HepG2 (cell line): ENCODE measurements around the gene CTXN1. TPM values are rescaled to one million over a fixed set of nuclear protein-coding genes. Genes with fewer than 3 reads are reported as not detected.

Source experiments
- ATAC-seq: fragments of 200-7000 bp; cut with Tn5 transposase; 3 replicates; pipeline ENCODE4 v1.9.1; 2020; ENCODE audit warnings: mild to moderate bottlenecking, moderate library complexity
- BruUV-seq: library from RNA; stranded (reverse); fragments of 400-500 nt; replicated peaks from 2 replicates; lab custom pipeline; 2021; lab: Mats Ljungman, UMichigan
- CTCF ChIA-PET: fragments of 300-600 bp; formaldehyde crosslinking; extraction: SDS; loops from one replicate; lab custom pipeline; 2021; ENCODE audit warnings: low total read pairs, inconsistent platforms, low intra/inter-chr PET ratio; lab: Yijun Ruan, JAX
- POLR2A ChIA-PET: fragments of 350-600 bp; sonication (Branson Sonifier 250); formaldehyde crosslinking; loops from one replicate; lab custom pipeline; 2020; ENCODE audit warnings: antibody characterized with exemption, inconsistent platforms; lab: Yijun Ruan, JAX
- DNase-seq: peaks from one replicate; pipeline ENCODE4 v3.0.0-alpha.2; 2015; ENCODE audit warnings: low spot score
- FAIRE-seq: peaks from 3 replicates; lab custom pipeline; 2011; peaks lifted over from hg19 to GRCh38; lab: Jason Lieb, UNC
- H2AFZ ChIP-seq: one replicate; pipeline ENCODE4 v1.6.1; 2011; ENCODE audit warnings: low read length, inconsistent platforms
- H3K27ac ChIP-seq: fragments of 300-600 bp; 3 replicates; pipeline ENCODE4 v1.8.0; 2011; ENCODE audit warnings: mixed run types, mild to moderate bottlenecking, mixed read lengths, low read length, inconsistent platforms; ENCODE audit not compliant: insufficient read depth; ENCODE audit errors: extremely low read length
- H3K27me3 ChIP-seq, 2 experiments: fragments of 200-600 bp in 1 of 2; 2 replicates in 1 of 2; 3 replicates in 1 of 2; pipeline versions ENCODE4 v1.6.0 to v1.8.0; 2011; ENCODE audit warnings: low read length in 2 of 2, mild to moderate bottlenecking in 2 of 2, moderate library complexity in 2 of 2, inconsistent platforms in 1 of 2; ENCODE audit not compliant: insufficient read depth in 2 of 2, control insufficient read depth in 1 of 2
- H3K36me3 ChIP-seq, 2 experiments: fragments of 200-600 bp in 1 of 2; replicated peaks in 1 of 2; 2 replicates in 1 of 2; 3 replicates in 1 of 2; pipeline versions ENCODE4 v1.5.1 to v1.8.0; 2011; ENCODE audit warnings: low read length in 2 of 2, inconsistent platforms in 1 of 2; ENCODE audit not compliant: insufficient read depth in 2 of 2, control insufficient read depth in 1 of 2
- H3K4me1 ChIP-seq: 2 replicates; pipeline ENCODE4 v1.5.1; 2012; ENCODE audit warnings: low read length, inconsistent platforms; ENCODE audit not compliant: insufficient read depth
- H3K4me2 ChIP-seq: 2 replicates; pipeline ENCODE4 v1.6.0; 2011; ENCODE audit warnings: low read depth, low read length, inconsistent platforms
- H3K4me3 ChIP-seq, 3 experiments: fragments of 200-600 bp in 1 of 3; sonication (generic), shearing (Covaris generic) in 1 of 3; replicated peaks in 1 of 3; 2 replicates each; pipeline ENCODE4 v1.5.1; 2011 to 2016; ENCODE audit warnings: low read length in 3 of 3, inconsistent platforms in 2 of 3, low read depth in 2 of 3, mild to moderate bottlenecking in 2 of 3, control low read depth in 1 of 3, mixed read lengths in 1 of 3; ENCODE audit not compliant: insufficient read depth in 1 of 3
- H3K79me2 ChIP-seq: one replicate; pipeline ENCODE4 v1.6.1; 2011; ENCODE audit warnings: low read length, inconsistent platforms; ENCODE audit not compliant: insufficient read depth
- H3K9ac ChIP-seq: 2 replicates; pipeline ENCODE4 v1.6.0; 2011; ENCODE audit warnings: mild to moderate bottlenecking, low read depth, low read length, inconsistent platforms; ENCODE audit not compliant: insufficient read depth
- H3K9me3 ChIP-seq: 2 replicates; pipeline ENCODE4 v1.5.1; 2012; ENCODE audit warnings: mild to moderate bottlenecking, low read length
- H4K20me1 ChIP-seq: 2 replicates; pipeline ENCODE4 v1.6.0; 2011; ENCODE audit warnings: inconsistent platforms, mild to moderate bottlenecking, low read length, moderate library complexity; ENCODE audit not compliant: insufficient read depth
- CTCF ChIP-seq: sonication (generic); formaldehyde crosslinking; IDR thresholded peaks from 2 replicates; pipeline ENCODE4 v1.5.0; 2020; ENCODE audit warnings: mild to moderate bottlenecking, missing genetic modification reagents, moderate library complexity
- ELF3 ChIP-seq: IDR thresholded peaks from 2 replicates; pipeline ENCODE4 v1.6.1; 2016; ENCODE audit warnings: missing genetic modification reagents, missing compliant biosample characterization
- ETV6 ChIP-seq: sonication (generic); formaldehyde crosslinking; conservative IDR thresholded peaks from 2 replicates; pipeline ENCODE4 v1.4.0; 2020; ENCODE audit warnings: missing genetic modification reagents
- KDM6A ChIP-seq: IDR thresholded peaks from 2 replicates; pipeline ENCODE4 v1.6.1; 2016; ENCODE audit warnings: low read depth
- MZF1 ChIP-seq: sonication (generic); formaldehyde crosslinking; IDR thresholded peaks from 2 replicates; pipeline ENCODE4 v1.8.1; 2023; ENCODE audit warnings: mild to moderate bottlenecking, missing genetic modification reagents, borderline replicate concordance
- PAXIP1 ChIP-seq: sonication (generic); formaldehyde crosslinking; conservative IDR thresholded peaks from 2 replicates; pipeline ENCODE4 v1.4.0; 2020; ENCODE audit warnings: mild to moderate bottlenecking, missing genetic modification reagents, moderate library complexity
- SMARCC2 ChIP-seq: fragments of 450-650 bp; IDR thresholded peaks from 2 replicates; pipeline ENCODE4 v1.6.1; 2017; ENCODE audit warnings: antibody characterized with exemption, mild to moderate bottlenecking
- ZFYVE20 ChIP-seq: sonication (generic); formaldehyde crosslinking; IDR thresholded peaks from 2 replicates; pipeline ENCODE4 v1.8.0; 2023; ENCODE audit warnings: low read depth, mild to moderate bottlenecking, moderate library complexity, missing genetic modification reagents, borderline replicate concordance
- ZNF224 ChIP-seq: sonication (generic); formaldehyde crosslinking; IDR thresholded peaks from 2 replicates; pipeline ENCODE4 v1.5.0; 2020; ENCODE audit warnings: mild to moderate bottlenecking, missing genetic modification reagents
- ZNF772 ChIP-seq: sonication (generic); formaldehyde crosslinking; IDR thresholded peaks from 2 replicates; pipeline ENCODE4 v1.5.0; 2020; ENCODE audit warnings: mild to moderate bottlenecking, missing genetic modification reagents
- WGBS: methylation state at CpG from one replicate; pipeline ENCODE4 v1.1.6; 2017; ENCODE audit warnings: low lambda C conversion rate; 5-methylcytosine and 5-hydroxymethylcytosine counted together
- in situ Hi-C: cut with HindIII; loops from 2 replicates; pipeline ENCODE4 v1.10.0; 2017; ENCODE audit warnings: low pct_unique_long_range_greater_than_20kb; ENCODE audit not compliant: extremely low pct_ligation_motif_present
- intact Hi-C: fragments of 100-400 bp; cut with micrococcal nuclease; formaldehyde crosslinking; loops from one replicate; pipeline ENCODE4 v1.10.0; 2022; ENCODE audit not compliant: unreplicated experiment
- polyA plus RNA-seq, 8 experiments: library from polyadenylated mRNA; depleted of rRNA in 3 of 8; stranded (reverse) in 7 of 8; unstranded in 1 of 8; fragments of >200 nt; fragmentation: Illumina TruSeq in 4 of 8; extraction: Trizol in 4 of 8; gene quantifications; 2 replicates each; pipeline versions ENCODE4 v1.2.1 to v1.2.3, GENCODE V29; 2011 to 2016; ENCODE audit warnings: low read depth in 4 of 8, missing spikeins in 1 of 8, mixed read lengths in 1 of 8; ENCODE audit not compliant: insufficient read depth in 1 of 8
- total RNA-seq, 5 experiments: library from RNA; depleted of rRNA; stranded (reverse); fragments of >200 nt; fragmentation: Illumina TruSeq; extraction: Trizol; gene quantifications; 2 replicates each; pipeline ENCODE4 v1.2.3, GENCODE V29; 2016; ENCODE audit warnings: low read depth in 1 of 5

The CTXN1 gene
- total and polyA plus RNA-seq, 2 of the 13 experiments (the other 11 are each of a cell fraction or from before 2014, with no cell fraction given) = 0.11 TPM; not detected in 1

GRCh38 chr19:7933411-7933810 is 7.5 kb upstream of the CTXN1 start:
- Histone ChIP-seq H3K9ac (no peak overlapping the region), H3K27ac (no peak overlapping the region), H3K36me3 (peaks cover 38 to 72% of the 10 kb centered on the region in 2 experiments; a peak in 4 of 5 replicates), H4K20me1 (no peaks in the 10 kb centered on the region), H3K4me1 (no peaks in the 10 kb centered on the region), H3K9me3 (no peaks in the 10 kb centered on the region), H2AFZ (no peak overlapping the region), H3K4me3 (no peak overlapping the region), H3K4me2 (no peak overlapping the region), H3K79me2 (no peaks in the 10 kb centered on the region), H3K27me3 (no peaks in the 10 kb centered on the region)
- DNase-seq (no peak), FAIRE-seq (no peak), ATAC-seq (peak; percentile 21)
- 93% methylated on average over 8 of the region's 14 CpGs for WGBS
- CTCF ChIA-PET = no interaction called here
- TF ChIP-seq MZF1 (no peak), KDM6A (CRISPR knock-in tag) (no peak), CTCF (peak; percentile 28; the same call in 1 of the 2 replicates), ZNF224 (CRISPR knock-in tag) (no peak), ZNF772 (CRISPR knock-in tag) (no peak)
- intact Hi-C loops (no loop called here), in situ Hi-C loops (no loop called here)
- POLR2A ChIA-PET = no interaction called here
- BruUV-seq = no TSS peak

GRCh38 chr19:7932930-7933300 is 7.0 kb upstream of the CTXN1 start:
- Histone ChIP-seq H3K9me3 (no peaks in the 10 kb centered on the region), H2AFZ (no peak overlapping the region), H3K27me3 (no peaks in the 10 kb centered on the region), H3K79me2 (no peaks in the 10 kb centered on the region), H3K36me3 (peaks cover 38 to 71% of the 10 kb centered on the region in 2 experiments; a peak in 4 of 5 replicates), H3K4me3 (no peak overlapping the region), H3K9ac (no peak overlapping the region), H3K27ac (no peak overlapping the region), H4K20me1 (no peaks in the 10 kb centered on the region), H3K4me2 (no peak overlapping the region), H3K4me1 (no peaks in the 10 kb centered on the region)
- FAIRE-seq (no peak), DNase-seq (no peak), ATAC-seq (no peak)
- intact Hi-C loops (no loop called here), in situ Hi-C loops (no loop called here)
- no TSS peak for BruUV-seq
- ChIA-PET CTCF (no interaction called here), POLR2A (interaction anchor here (5.2 kb wide), 1 partner anchor 10 kb away, joined by 57 read pairs; the partner anchor contains the start of gene TIMM44)
- TF ChIP-seq PAXIP1 (CRISPR knock-in tag) (no peak), SMARCC2 (no peak), ETV6 (CRISPR knock-in tag) (no peak), ELF3 (no peak), ZFYVE20 (CRISPR knock-in tag) (no peak)
- 100% methylated on average over 1 of the region's 10 CpGs for WGBS
